Neural cell (in vitro differentiated cells): Measurements from ENCODE around the gene LARP6. TPM values are rescaled to one million over a fixed set of nuclear protein-coding genes. Genes with fewer than 3 reads are reported as not detected.
A peak's percentile ranks its signal among the peaks of the same experiment; 100 is the strongest.

Experiments
- H2AFZ ChIP-seq: fragments of 200-600, 300-800 bp; sonication (generic), shearing (Covaris generic); 2 replicates; pipeline ENCODE4 v1.6.0; 2014; ENCODE audit warnings: low read depth, mild to moderate bottlenecking, antibody characterized with exemption, low read length, moderate library complexity
- H3F3A ChIP-seq: fragments of 200-600 bp; shearing (Covaris generic); 2 replicates; pipeline ENCODE4 v1.6.1; 2016; ENCODE audit warnings: mild to moderate bottlenecking, moderate library complexity, mixed read lengths, antibody characterized with exemption, low read length; ENCODE audit not compliant: insufficient read depth, poor library complexity, severe bottlenecking
- H3K27ac ChIP-seq: fragments of 200-600, 300-800 bp; sonication (generic), shearing (Covaris generic); 2 replicates; pipeline ENCODE4 v1.5.1; 2014; ENCODE audit warnings: mild to moderate bottlenecking, low read length, moderate library complexity
- H3K27me3 ChIP-seq: fragments of 300-800, 200-600 bp; sonication (generic), shearing (Covaris generic); 2 replicates; pipeline ENCODE4 v1.6.0; 2014; ENCODE audit warnings: mild to moderate bottlenecking, low read depth, low read length, moderate library complexity; ENCODE audit not compliant: insufficient read depth
- H3K36me3 ChIP-seq: fragments of 300-800, 200-600 bp; sonication (generic), shearing (Covaris generic); 2 replicates; pipeline ENCODE4 v1.5.1; 2014; ENCODE audit warnings: mild to moderate bottlenecking, antibody characterized with exemption, low read length, moderate library complexity; ENCODE audit not compliant: insufficient read depth
- H3K4me2 ChIP-seq: fragments of 300-800, 200-600 bp; sonication (generic), shearing (Covaris generic); 2 replicates; pipeline ENCODE4 v1.6.0; 2014; ENCODE audit warnings: mild to moderate bottlenecking, low read length
- H3K4me3 ChIP-seq: fragments of 300-800, 200-600 bp; sonication (generic), shearing (Covaris generic); 2 replicates; pipeline ENCODE4 v1.5.1; 2014; ENCODE audit warnings: mild to moderate bottlenecking, low read length, moderate library complexity
- H3K79me2 ChIP-seq: fragments of 200-600 bp; shearing (Covaris generic); replicated peaks from 2 replicates; pipeline ENCODE4 v1.6.0; 2014; ENCODE audit warnings: mild to moderate bottlenecking, low read length, moderate library complexity; ENCODE audit not compliant: insufficient read depth
- H3K9ac ChIP-seq: fragments of 300-800, 200-600 bp; sonication (generic), shearing (Covaris generic); 2 replicates; pipeline ENCODE4 v1.6.1; 2016; ENCODE audit warnings: mild to moderate bottlenecking, low read length, mixed read lengths
- H3K9me2 ChIP-seq: fragments of 200-600 bp; shearing (Covaris generic); 2 replicates; pipeline ENCODE4 v1.6.1; 2016; ENCODE audit warnings: mild to moderate bottlenecking, low read length, mixed read lengths; ENCODE audit not compliant: insufficient read depth
- H3K9me3 ChIP-seq: fragments of 200-600, 300-800 bp; sonication (generic), shearing (Covaris generic); 2 replicates; pipeline ENCODE4 v1.6.1; 2016; ENCODE audit warnings: mild to moderate bottlenecking, mixed run types, low read length, moderate library complexity, mixed read lengths
- H4K20me1 ChIP-seq: fragments of 200-600 bp; shearing (Covaris generic); 2 replicates; pipeline ENCODE4 v1.6.1; 2016; ENCODE audit warnings: mild to moderate bottlenecking, mixed run types; ENCODE audit not compliant: insufficient read depth
- EP300 ChIP-seq: fragments of 450-650 bp; conservative IDR thresholded peaks from 2 replicates; pipeline ENCODE4 v1.6.1; 2014; ENCODE audit warnings: antibody characterized with exemption, mild to moderate bottlenecking, moderate library complexity; ENCODE audit not compliant: poor library complexity, severe bottlenecking
- EZH2 ChIP-seq: fragments of 200-600, 300-800 bp; shearing (Covaris generic), sonication (generic); IDR thresholded peaks from 2 replicates; pipeline ENCODE4 v1.6.1; 2014; ENCODE audit warnings: antibody characterized with exemption, low read length, borderline replicate concordance, mild to moderate bottlenecking; ENCODE audit not compliant: insufficient read depth, poor library complexity, severe bottlenecking
- MXI1 ChIP-seq: fragments of 450-650 bp; conservative IDR thresholded peaks from 2 replicates; pipeline ENCODE4 v1.6.1; 2014; ENCODE audit warnings: antibody characterized with exemption, mild to moderate bottlenecking; ENCODE audit not compliant: poor library complexity, severe bottlenecking
- POLR2AphosphoS5 ChIP-seq: IDR thresholded peaks from 2 replicates; pipeline ENCODE4 v1.6.1; 2012
- RAD21 ChIP-seq: fragments of 450-650 bp; conservative IDR thresholded peaks from 2 replicates; pipeline ENCODE4 v1.6.1; 2014; ENCODE audit warnings: antibody characterized with exemption, mild to moderate bottlenecking, moderate library complexity
- SMC3 ChIP-seq: fragments of 450-650 bp; conservative IDR thresholded peaks from 2 replicates; pipeline ENCODE4 v1.6.1; 2014; ENCODE audit warnings: antibody characterized with exemption, mild to moderate bottlenecking, moderate library complexity; ENCODE audit not compliant: poor library complexity
- TAF1 ChIP-seq: IDR thresholded peaks from 2 replicates; pipeline ENCODE4 v1.6.1; 2012; ENCODE audit warnings: low read depth
- polyA plus RNA-seq: library from polyadenylated mRNA; depleted of rRNA; stranded (reverse); fragments of >200 nt; gene quantifications from 2 replicates; pipeline ENCODE4 v1.2.3, GENCODE V29; 2014
- TF ChIP-seq, protein P1 (sequence below): IDR thresholded peaks from 2 replicates; pipeline ENCODE4 v1.6.1; 2012; ENCODE audit warnings: borderline replicate concordance
- TF ChIP-seq, protein P2 (sequence below): fragments of 450-650 bp; IDR thresholded peaks from 2 replicates; pipeline ENCODE4 v1.5.1; 2014; ENCODE audit warnings: antibody characterized with exemption, mild to moderate bottlenecking, moderate library complexity; ENCODE audit not compliant: poor library complexity, severe bottlenecking

The LARP6 gene
- polyA plus RNA-seq, 1 donor from 2014 or later: 20.4 TPM

DNA sequence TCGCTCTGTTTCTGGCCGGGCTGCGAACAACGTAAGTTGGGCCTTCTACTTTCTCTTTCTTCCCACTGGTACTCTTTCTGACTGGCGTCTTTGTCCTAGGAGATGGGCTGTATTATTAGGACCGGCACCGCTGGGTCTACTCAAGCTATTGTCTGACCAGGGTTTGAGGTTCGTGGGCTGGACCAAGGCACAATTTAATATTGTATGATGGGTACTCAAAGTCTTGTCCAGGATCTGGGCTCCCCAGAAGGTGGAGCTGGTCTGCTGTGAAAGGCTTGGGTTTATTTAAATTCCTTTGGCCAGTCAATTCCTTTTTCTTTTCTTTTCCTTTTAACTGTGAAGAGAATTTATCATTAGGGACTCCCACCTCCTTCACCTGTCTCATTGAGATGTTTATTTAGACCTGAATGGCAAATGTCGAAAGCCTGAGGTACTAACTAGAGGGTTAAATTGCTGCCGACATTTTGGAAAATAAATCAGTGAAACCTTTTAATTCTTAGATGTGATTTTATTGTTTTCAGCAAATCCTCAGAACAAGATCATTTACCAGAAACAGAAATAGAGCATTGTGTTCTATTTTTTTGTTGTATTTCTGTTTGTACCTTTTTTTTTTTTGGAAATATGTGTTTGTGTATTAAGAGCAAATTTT, 39.1 kb upstream of the LARP6 start:
- H3K27me3 ChIP-seq: no peaks in the 10 kb centered on the region
- peak overlapping the region; percentile 97 for H3K27ac ChIP-seq
- peaks cover 18% of the 10 kb centered on the region for H3K36me3 ChIP-seq
- H3K9me3 ChIP-seq: no peaks in the 10 kb centered on the region
- peak overlapping the region; percentile 93 for H2AFZ ChIP-seq
- H3K4me2 ChIP-seq: peak overlapping the region; percentile 68
- H3K9ac ChIP-seq: peak overlapping the region; percentile 93
- peaks cover 82% of the 10 kb centered on the region for H3K79me2 ChIP-seq
- no peaks in the 10 kb centered on the region for H4K20me1 ChIP-seq
- peak overlapping the region; percentile 89 for H3K4me3 ChIP-seq
- H3K9me2 ChIP-seq: no peaks in the 10 kb centered on the region
- no peaks in the 10 kb centered on the region for H3F3A ChIP-seq
- TF ChIP-seq RAD21: peak; percentile 66
- no peak for TF ChIP-seq POLR2AphosphoS5
- no peak for TF ChIP-seq EP300
- TF ChIP-seq, protein P1, sequence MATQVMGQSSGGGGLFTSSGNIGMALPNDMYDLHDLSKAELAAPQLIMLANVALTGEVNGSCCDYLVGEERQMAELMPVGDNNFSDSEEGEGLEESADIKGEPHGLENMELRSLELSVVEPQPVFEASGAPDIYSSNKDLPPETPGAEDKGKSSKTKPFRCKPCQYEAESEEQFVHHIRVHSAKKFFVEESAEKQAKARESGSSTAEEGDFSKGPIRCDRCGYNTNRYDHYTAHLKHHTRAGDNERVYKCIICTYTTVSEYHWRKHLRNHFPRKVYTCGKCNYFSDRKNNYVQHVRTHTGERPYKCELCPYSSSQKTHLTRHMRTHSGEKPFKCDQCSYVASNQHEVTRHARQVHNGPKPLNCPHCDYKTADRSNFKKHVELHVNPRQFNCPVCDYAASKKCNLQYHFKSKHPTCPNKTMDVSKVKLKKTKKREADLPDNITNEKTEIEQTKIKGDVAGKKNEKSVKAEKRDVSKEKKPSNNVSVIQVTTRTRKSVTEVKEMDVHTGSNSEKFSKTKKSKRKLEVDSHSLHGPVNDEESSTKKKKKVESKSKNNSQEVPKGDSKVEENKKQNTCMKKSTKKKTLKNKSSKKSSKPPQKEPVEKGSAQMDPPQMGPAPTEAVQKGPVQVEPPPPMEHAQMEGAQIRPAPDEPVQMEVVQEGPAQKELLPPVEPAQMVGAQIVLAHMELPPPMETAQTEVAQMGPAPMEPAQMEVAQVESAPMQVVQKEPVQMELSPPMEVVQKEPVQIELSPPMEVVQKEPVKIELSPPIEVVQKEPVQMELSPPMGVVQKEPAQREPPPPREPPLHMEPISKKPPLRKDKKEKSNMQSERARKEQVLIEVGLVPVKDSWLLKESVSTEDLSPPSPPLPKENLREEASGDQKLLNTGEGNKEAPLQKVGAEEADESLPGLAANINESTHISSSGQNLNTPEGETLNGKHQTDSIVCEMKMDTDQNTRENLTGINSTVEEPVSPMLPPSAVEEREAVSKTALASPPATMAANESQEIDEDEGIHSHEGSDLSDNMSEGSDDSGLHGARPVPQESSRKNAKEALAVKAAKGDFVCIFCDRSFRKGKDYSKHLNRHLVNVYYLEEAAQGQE: peak; percentile 73
- TF ChIP-seq, protein P2, sequence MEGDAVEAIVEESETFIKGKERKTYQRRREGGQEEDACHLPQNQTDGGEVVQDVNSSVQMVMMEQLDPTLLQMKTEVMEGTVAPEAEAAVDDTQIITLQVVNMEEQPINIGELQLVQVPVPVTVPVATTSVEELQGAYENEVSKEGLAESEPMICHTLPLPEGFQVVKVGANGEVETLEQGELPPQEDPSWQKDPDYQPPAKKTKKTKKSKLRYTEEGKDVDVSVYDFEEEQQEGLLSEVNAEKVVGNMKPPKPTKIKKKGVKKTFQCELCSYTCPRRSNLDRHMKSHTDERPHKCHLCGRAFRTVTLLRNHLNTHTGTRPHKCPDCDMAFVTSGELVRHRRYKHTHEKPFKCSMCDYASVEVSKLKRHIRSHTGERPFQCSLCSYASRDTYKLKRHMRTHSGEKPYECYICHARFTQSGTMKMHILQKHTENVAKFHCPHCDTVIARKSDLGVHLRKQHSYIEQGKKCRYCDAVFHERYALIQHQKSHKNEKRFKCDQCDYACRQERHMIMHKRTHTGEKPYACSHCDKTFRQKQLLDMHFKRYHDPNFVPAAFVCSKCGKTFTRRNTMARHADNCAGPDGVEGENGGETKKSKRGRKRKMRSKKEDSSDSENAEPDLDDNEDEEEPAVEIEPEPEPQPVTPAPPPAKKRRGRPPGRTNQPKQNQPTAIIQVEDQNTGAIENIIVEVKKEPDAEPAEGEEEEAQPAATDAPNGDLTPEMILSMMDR: peak; percentile 76
- no peak for TF ChIP-seq EZH2
- peak; percentile 18 for TF ChIP-seq TAF1
- TF ChIP-seq MXI1: no peak
- TF ChIP-seq SMC3: peak; percentile 70

DNA sequence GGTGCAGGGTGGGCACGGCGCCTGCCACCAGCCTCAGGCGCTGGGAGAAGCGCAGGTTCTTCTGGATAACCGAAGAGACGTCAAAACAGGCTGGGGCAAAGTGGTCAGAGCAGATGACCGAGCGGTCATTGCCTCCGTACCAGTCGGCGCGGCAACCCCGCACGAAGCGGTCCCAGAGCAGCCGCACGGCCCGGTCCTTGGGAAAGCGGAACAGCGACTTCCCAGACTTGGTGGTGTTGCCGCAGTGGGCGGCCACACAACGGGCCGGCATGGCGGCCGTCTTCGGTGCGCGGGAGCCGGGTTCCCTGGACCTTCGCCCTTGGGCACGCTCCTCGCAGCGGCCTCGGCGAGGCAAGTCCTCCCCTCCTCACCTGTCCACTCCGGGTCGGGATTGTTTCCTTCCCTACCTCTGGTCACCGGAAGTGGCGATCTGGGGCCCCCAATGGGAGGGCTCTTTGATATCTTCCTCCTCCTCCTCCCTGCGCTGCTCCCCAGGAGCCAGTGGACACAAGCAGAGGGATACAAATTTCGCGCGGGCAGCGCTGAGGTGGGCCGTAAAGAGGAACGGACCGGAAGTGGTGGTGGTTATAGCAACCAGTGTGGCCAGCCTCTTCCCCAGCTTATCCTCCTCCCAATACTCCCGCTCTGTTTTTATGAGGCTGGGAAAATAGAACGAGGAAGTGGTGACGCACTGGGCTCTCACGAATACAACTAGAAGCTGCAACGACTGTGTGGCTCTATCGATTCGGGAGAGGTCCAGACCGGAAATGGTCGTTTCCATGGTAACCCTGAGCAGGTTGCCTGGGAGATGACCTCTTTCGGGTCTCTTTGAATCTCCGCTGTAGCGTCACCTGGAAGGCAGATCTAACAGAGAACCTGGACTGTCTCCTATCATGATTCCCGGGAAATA, 38.3 kb upstream of the LARP6 start, which contains the start of the genes LRRC49 and THAP10:
TSS of gene LRRC49 (plus strand) at position 825 of the 910 bp plus-strand sequence. CDS start at position 894, 69 bp downstream.
TSS of gene THAP10 (minus strand) at position 432 of the 910 bp plus-strand sequence. CDS start at position 271, 161 bp downstream.
- Histone ChIP-seq H3K36me3 (peaks cover 16% of the 10 kb centered on the region), H2AFZ (peak within 1 kb of the TSS; percentile 93), H4K20me1 (no peaks in the 10 kb centered on the region), H3K4me2 (peak within 1 kb of the TSS; percentile 72), H3K27ac (peak within 1 kb of the TSS; percentile 97), H3K9ac (peak within 1 kb of the TSS; percentile 93), H3K9me3 (no peaks in the 10 kb centered on the region), H3F3A (no peaks in the 10 kb centered on the region), H3K4me3 (peak within 1 kb of the TSS; percentile 89), H3K9me2 (no peaks in the 10 kb centered on the region), H3K79me2 (peaks cover 75% of the 10 kb centered on the region), H3K27me3 (no peaks in the 10 kb centered on the region)
- TF ChIP-seq TAF1: no peak
- TF ChIP-seq, protein P2: no peak
- TF ChIP-seq, protein P1: no peak
- TF ChIP-seq MXI1: peak; percentile 91
- no peak for TF ChIP-seq SMC3
- TF ChIP-seq EZH2: no peak
- peak; percentile 70 for TF ChIP-seq POLR2AphosphoS5
- peak; percentile 60 for TF ChIP-seq EP300
- TF ChIP-seq RAD21: no peak
